RWPE2 (cell line): Measurements from ENCODE around the gene EPS8L1.

ENCODE experiments used
- ATAC-seq: fragments of 200-7000 bp; cut with Tn5 transposase; 3 replicates; pipeline ENCODE4 v1.9.1; 2021; ENCODE audit warnings: low read depth
- DNase-seq: peaks from one replicate; pipeline ENCODE4 v3.0.0-alpha.2; 2020; ENCODE audit warnings: low spot score
- H3K27ac ChIP-seq: fragments of 450-650 bp; 2 replicates; pipeline ENCODE4 v1.5.1; 2017; ENCODE audit warnings: mild to moderate bottlenecking; ENCODE audit not compliant: poor library complexity, severe bottlenecking
- H3K27me3 ChIP-seq: fragments of 250-450 bp; sonication (Bioruptor Pico); 2 replicates; pipeline ENCODE4 v1.5.1; 2021; ENCODE audit warnings: mild to moderate bottlenecking, moderate library complexity; ENCODE audit not compliant: insufficient read depth, poor library complexity, severe bottlenecking
- H3K36me3 ChIP-seq: fragments of 250-450 bp; sonication (Bioruptor Pico); 2 replicates; pipeline ENCODE4 v1.5.1; 2020; ENCODE audit warnings: low read depth, mild to moderate bottlenecking, moderate library complexity
- H3K4me1 ChIP-seq: fragments of 250-450 bp; sonication (Bioruptor Pico); 2 replicates; pipeline ENCODE4 v1.5.1; 2021; ENCODE audit warnings: mild to moderate bottlenecking, moderate library complexity; ENCODE audit not compliant: insufficient read depth, poor library complexity, severe bottlenecking
- H3K4me3 ChIP-seq: fragments of 250-450 bp; sonication (Bioruptor Pico); 2 replicates; pipeline ENCODE4 v1.5.1; 2021; ENCODE audit warnings: mild to moderate bottlenecking, moderate library complexity; ENCODE audit not compliant: severe bottlenecking
- H3K9me3 ChIP-seq: fragments of 250-450 bp; sonication (Bioruptor Pico); 2 replicates; pipeline ENCODE4 v1.5.1; 2021; ENCODE audit warnings: mild to moderate bottlenecking, moderate library complexity; ENCODE audit not compliant: severe bottlenecking
- TF ChIP-seq, protein P1 (sequence below): fragments of 450-650 bp; IDR thresholded peaks from one replicate; pipeline ENCODE4 v1.5.1; 2017; ENCODE audit warnings: mild to moderate bottlenecking, moderate library complexity; ENCODE audit not compliant: poor library complexity, severe bottlenecking

The EPS8L1 gene

GRCh38 chr19:55076321-55076720 lies 652 bp downstream of the EPS8L1 start:
- H3K9me3 ChIP-seq: no peaks in the 10 kb centered on the region
- H3K4me3 ChIP-seq: peak overlapping the region; percentile 31
- H3K27me3 ChIP-seq: no peaks in the 10 kb centered on the region
- H3K36me3 ChIP-seq: no peaks in the 10 kb centered on the region; the same call in 1 of the 2 replicates
- TF ChIP-seq, protein P1, sequence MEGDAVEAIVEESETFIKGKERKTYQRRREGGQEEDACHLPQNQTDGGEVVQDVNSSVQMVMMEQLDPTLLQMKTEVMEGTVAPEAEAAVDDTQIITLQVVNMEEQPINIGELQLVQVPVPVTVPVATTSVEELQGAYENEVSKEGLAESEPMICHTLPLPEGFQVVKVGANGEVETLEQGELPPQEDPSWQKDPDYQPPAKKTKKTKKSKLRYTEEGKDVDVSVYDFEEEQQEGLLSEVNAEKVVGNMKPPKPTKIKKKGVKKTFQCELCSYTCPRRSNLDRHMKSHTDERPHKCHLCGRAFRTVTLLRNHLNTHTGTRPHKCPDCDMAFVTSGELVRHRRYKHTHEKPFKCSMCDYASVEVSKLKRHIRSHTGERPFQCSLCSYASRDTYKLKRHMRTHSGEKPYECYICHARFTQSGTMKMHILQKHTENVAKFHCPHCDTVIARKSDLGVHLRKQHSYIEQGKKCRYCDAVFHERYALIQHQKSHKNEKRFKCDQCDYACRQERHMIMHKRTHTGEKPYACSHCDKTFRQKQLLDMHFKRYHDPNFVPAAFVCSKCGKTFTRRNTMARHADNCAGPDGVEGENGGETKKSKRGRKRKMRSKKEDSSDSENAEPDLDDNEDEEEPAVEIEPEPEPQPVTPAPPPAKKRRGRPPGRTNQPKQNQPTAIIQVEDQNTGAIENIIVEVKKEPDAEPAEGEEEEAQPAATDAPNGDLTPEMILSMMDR: no peak
- H3K4me1 ChIP-seq: peaks cover 2% of the 10 kb centered on the region
- H3K27ac ChIP-seq: peak overlapping the region; percentile 39
- DNase-seq (no peak), ATAC-seq (no peak)

DNA sequence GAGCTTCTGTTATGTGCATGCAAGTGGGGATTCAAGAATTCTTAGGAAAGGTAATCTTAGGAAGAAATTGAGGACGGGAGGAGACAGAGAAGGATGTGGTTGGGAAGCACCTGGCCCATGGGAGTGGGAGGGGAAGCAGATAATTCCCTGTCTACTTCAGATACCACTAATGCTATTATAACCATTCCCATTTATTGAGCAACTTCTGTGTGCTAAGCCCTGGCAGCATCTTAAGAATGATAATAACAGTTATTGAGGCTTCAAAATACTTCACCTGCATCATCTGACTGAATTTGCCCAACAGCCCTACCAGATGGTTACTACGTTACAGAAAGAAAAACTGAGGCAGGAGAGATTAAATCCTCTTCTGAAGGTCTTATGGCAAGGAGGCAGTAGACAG lies 1.4 kb downstream of the EPS8L1 start:
- DNase-seq: no peak
- Histone ChIP-seq H3K36me3 (no peaks in the 10 kb centered on the region; the same call in 1 of the 2 replicates), H3K9me3 (no peaks in the 10 kb centered on the region), H3K4me3 (no peak overlapping the region), H3K27me3 (no peaks in the 10 kb centered on the region), H3K4me1 (no peaks in the 10 kb centered on the region), H3K27ac (no peak overlapping the region)
- TF ChIP-seq, protein P1: no peak
- no peak for ATAC-seq

DNA sequence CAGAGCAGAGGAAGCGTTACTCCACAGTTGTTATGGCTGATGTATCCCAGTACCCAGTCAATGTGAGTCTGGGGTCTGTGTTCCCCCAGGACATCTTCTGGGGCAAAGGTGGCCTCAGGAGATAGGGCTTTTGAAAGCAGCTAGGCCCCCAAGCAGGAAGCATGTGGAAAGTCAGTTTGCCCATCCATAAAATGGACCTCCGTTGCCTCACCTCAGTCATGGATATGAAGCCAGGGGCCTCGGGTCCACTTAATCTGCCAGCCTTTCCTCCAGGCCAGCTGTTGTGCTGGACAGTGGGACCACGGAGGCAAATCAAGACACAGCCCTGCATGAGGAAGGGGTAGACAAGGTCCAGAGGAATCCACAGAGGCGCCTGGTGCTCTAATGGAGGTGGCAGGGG lies 3.3 kb downstream of the EPS8L1 start:
- DNase-seq: no peak
- Histone ChIP-seq H3K27ac (no peak overlapping the region), H3K36me3 (no peaks in the 10 kb centered on the region; the same call in 1 of the 2 replicates), H3K4me3 (no peak overlapping the region), H3K27me3 (no peaks in the 10 kb centered on the region), H3K4me1 (no peaks in the 10 kb centered on the region), H3K9me3 (no peaks in the 10 kb centered on the region)
- no peak for ATAC-seq
- TF ChIP-seq, protein P1: no peak

- ATAC-seq (no peak), DNase-seq (no peak)
- no peaks in the 10 kb centered on the region for H3K27me3 ChIP-seq
- H3K27ac ChIP-seq: peak overlapping the region; percentile 84
- TF ChIP-seq, protein P1: no peak
- H3K36me3 ChIP-seq: no peaks in the 10 kb centered on the region; the same call in 1 of the 2 replicates
- H3K9me3 ChIP-seq: no peaks in the 10 kb centered on the region
- no peaks in the 10 kb centered on the region for H3K4me1 ChIP-seq
- peak overlapping the region; percentile 49 for H3K4me3 ChIP-seq
Observed at GRCh38 chr19:55079400-55080038, 3.9 kb downstream of the EPS8L1 start.

DNA sequence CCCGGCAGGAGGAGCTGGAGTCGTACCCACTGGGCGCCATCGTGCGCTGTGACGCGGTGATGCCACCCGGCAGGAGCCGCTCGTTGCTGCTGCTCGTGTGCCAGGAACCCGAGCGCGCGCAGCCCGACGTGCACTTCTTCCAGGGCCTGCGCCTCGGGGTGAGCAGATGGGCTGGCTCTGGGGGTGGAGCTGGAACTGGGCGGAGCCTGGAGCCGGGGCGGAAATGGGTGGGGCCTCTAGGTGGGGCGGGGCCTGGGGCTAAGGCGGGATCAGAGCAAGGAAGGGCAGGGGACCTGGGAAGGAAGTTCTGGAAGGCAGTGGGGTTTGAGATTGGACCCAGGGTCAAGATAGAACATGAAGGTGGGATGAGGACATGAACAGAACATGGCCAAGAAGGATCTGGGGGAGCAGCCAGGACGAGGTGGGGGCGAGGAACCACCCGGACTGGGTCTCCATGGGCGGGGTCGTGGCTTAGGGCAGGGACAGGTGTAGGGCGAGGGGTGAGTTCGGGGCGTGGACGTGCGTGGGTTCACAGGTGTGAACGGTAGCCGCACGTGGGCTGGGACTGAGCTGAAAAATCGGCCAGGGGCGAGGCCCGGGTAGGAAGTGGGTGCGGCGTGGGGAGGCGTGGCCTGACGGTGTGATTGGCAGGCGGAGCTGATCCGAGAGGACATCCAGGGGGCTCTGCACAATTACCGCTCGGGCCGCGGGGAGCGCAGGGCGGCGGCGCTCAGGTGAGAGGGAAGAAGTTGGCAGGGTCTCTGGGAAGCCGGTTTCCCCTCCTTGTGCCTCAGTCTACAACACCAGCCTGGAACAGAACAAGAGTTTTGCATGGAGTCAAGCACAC lies 4.7 kb downstream of the EPS8L1 start:
- peak overlapping the region; percentile 49 for H3K4me3 ChIP-seq

More for the DNA sequence above, 4.7 kb downstream of the EPS8L1 start:
- no peaks in the 10 kb centered on the region; the same call in 1 of the 2 replicates for H3K36me3 ChIP-seq
- peak; percentile 69 for ATAC-seq
- H3K9me3 ChIP-seq: no peaks in the 10 kb centered on the region
- H3K27me3 ChIP-seq: no peaks in the 10 kb centered on the region
- no peaks in the 10 kb centered on the region for H3K4me1 ChIP-seq
- H3K27ac ChIP-seq: peak overlapping the region; percentile 84
- TF ChIP-seq, protein P1: no peak
- no peak for DNase-seq
